Measurements from ENCODE around the gene CNGA1.

The CNGA1 gene

DNA sequence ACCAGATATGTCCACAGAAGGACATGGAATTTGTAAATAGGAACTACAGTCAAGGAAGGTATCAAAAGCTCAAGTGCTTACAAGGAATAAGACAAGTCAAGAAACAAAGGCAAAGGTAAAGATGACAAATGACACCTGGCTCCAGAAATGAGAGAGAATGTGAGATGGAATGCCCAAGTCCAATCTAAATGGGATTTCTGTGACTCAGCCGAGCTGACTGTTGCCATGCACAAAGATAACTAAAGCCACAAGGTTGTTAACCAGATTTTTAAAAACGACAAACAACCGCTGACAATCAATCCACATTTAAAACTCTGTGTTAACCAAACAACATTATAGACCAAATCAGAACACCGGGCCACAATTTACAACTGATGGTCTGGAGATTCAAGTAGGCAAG, 103.2 kb downstream of the CNGA1 start:
- DNase-seq (ENCODE audit: low read depth in 2 of 3, low spot score in 1 of 3): no peak

- no peak for DNase-seq (ENCODE audit: low read depth in 2 of 3, low spot score in 1 of 3)
These were observed 109.3 kb downstream of the CNGA1 start for GRCh38 chr4:47907089-47907646.

DNA sequence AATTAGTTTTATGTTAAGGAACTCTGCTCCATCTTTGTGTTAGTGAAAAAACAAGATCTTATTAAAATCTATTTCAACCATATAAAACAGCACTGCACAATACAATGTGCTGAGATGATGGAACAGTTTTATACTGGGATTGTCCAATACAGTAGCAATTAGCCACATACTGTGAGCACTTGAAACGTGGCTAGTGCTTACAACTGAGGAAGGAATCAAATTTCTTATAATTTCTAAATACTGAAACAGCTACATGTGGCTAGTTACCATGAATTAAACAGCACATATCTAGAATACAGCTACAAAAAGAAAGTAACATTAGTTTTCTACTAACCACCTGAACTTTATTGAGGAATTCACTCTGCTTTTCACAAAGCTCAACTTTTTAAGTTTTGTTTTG, 116.8 kb downstream of the CNGA1 start:
- no peak for DNase-seq (ENCODE audit: low read depth in 2 of 3, low spot score in 1 of 3)

- DNase-seq (ENCODE audit: low read depth in 2 of 3, low spot score in 1 of 3): no peak
These were observed 124.6 kb downstream of the CNGA1 start for GRCh38 chr4:47891928-47892327.
